SKM-1 treated with dmso at 0.1 percent for 144 hours (cell line): ENCODE data around the gene MEIS2.

Source experiments
- DNase-seq: peaks from one replicate; lab custom pipeline; 2025; ENCODE audit not compliant: unreplicated experiment; lab: John Stamatoyannopoulos, UW

The MEIS2 gene

GRCh38 chr15:37100109-37100965 lies at the start of gene MEIS2:
TSS of gene MEIS2 (minus strand) at chr15:37100549. CDS start at chr15:37099466, 1,083 bp downstream.
- peak; percentile 85 for DNase-seq

- DNase-seq: no peak
Measured at GRCh38 chr15:37149146-37149545, 48.8 kb upstream of the MEIS2 start.

- DNase-seq: no peak
Measured at GRCh38 chr15:37148714-37149113, 48.4 kb upstream of the MEIS2 start.

- DNase-seq: no peak
Measured at GRCh38 chr15:37143351-37143750, 43.0 kb upstream of the MEIS2 start.

GRCh38 chr15:37142371-37142770 lies 42.0 kb upstream of the MEIS2 start:
- no peak for DNase-seq

DNA sequence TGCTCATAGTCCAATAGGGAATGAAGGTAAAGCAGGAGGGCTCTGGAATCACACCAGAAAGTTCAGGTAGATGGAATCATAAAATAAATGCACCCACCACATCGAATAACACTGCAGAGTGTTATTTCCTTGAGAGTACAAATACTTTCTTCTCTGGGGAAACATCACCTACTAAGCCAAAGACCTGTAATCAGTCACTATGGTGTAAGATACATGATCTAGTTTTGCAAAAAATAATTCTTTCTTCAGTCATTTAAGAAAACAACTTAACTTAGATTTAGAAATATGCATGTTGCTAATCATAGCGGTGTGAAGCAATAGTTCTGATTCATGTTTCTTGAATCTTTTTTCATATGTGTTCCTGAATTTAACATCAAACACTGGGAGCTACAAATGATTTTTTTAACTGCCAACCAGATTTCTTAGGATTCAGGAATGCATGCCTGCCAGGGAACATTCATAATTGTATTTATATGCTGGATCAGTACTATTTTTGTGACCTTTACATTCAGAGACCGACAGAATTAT lies 40.2 kb upstream of the MEIS2 start:
- no peak for DNase-seq

DNA sequence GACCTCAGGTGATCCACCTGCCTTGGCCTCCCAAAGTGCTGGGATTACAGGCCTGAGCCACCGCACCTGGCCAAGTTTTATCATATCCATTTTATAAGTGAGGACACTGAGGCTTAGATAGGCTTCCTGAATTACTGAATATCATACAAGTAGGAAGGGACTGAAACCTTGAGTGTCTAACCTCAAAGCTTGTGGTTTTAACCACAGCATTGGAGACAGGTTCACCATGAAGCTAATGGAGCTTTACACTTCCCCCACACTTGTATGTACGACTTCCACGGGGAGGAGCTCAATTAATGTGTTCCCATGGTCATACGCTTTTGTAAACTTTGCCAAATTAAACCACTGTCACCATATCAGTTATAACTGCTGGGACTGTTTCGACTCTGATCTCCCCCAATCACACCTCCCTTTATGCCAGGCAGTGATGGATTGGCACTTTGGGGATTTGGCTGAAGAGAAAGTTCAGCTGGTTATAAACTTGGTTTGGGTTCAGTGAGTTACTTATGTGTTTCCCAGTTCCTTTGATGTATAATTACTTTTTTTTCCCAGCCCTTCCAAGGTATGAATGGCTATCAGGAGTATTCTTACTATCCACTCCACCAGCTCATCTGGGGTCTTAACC lies 38.4 kb upstream of the MEIS2 start:
- DNase-seq: no peak

GRCh38 chr15:37137221-37137620 lies 36.9 kb upstream of the MEIS2 start:
- DNase-seq: no peak

DNA sequence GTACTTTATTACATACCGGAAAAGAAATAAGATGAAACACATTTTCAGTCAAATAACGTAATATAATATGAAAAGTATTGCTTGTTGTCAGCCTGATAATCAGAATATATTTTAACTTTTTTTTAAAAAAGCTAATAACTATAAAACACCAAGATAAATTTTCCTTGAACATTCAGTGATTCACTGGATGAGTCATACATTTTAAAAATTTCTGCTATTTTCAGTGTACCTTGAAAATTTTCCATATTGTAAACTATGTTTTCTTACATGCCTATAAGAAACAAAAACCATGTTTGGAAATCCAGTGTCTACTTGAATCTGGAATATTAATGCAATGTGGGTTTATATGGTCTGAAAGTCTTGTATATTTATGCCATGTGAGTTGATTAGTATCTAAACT lies 36.3 kb upstream of the MEIS2 start:
- no peak for DNase-seq

GRCh38 chr15:37135225-37135624 lies 34.9 kb upstream of the MEIS2 start:
- peak; percentile 8 for DNase-seq

DNA sequence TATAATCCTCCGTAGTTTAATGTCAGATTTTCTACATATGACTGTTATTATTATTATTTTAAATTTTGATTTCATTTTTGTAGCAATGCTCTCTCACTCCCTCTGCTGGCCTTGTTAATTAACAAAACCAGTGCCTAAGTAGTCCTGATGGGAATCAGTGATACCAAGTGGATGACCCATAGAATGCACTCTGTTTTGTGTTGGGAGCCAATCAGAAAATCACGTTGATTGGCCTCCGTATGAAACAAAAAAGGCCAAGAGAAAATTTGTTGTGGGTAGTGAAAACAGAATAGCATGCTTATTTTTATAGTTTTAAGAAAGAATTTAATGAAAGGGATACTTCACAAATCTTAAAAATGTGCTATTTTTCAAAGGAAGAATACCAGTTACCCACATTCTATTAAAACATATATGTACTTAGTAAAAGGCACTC lies 34.4 kb upstream of the MEIS2 start:
- DNase-seq: peak; percentile 41

DNA sequence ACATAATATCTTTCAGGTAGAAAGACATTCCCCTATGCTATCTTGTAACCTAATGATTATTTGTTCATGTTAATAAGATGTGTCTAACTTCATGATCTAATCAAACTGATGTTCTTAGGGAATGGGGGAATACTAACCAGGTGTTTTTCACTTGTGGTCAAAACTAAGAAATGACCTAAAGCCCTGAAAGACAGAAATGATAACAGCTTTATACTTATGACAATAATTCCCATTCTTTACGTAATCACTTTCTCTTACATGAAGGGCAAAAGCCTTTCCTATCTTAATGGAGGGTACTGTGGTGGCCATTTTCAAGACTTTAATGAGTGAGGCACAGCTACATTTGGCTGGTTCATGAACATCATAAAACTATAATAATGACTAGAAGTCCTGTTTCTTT lies 33.9 kb upstream of the MEIS2 start:
- no peak for DNase-seq

DNA sequence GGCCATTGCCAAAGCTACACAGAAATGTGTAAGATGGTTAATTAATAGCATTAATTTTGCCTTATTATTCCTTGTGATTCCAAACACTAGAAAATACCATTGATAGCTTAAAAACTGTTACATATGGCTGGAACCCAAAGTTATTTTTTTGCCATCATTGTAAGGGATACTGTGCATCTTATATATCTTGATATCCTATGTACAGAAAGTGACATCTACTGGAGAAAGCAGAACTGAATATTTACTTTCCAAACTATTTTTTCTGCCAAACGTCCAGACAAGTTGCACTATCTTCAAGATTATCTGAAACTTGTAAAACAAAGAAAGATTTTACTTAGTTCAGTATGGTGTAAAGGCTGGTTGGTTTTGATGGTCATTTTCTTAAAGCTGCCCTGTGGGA lies 33.3 kb upstream of the MEIS2 start:
- DNase-seq: no peak

GRCh38 chr15:37132826-37133417 lies 32.6 kb upstream of the MEIS2 start:
- DNase-seq: no peak

GRCh38 chr15:37131621-37132020 lies 31.3 kb upstream of the MEIS2 start:
- DNase-seq: no peak

DNA sequence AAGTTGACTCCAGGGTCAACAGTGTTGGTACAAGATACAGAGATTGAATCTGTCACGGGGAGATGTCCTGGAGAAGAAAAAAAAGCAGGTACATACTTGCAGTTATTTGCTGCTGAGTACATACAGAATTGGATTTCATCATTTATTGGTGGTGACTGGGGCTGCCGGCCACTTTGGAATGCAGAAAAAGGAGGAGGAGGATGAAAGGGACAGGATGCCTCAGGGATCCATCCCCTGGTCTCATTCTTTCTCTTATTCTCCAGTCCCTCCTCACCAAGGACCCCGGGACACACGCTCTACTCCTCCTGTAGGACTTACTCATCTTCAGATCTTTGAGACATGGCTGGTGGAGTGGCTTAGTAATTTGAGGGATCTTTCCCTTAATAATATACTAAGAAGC lies 30.0 kb upstream of the MEIS2 start:
- DNase-seq: no peak

DNA sequence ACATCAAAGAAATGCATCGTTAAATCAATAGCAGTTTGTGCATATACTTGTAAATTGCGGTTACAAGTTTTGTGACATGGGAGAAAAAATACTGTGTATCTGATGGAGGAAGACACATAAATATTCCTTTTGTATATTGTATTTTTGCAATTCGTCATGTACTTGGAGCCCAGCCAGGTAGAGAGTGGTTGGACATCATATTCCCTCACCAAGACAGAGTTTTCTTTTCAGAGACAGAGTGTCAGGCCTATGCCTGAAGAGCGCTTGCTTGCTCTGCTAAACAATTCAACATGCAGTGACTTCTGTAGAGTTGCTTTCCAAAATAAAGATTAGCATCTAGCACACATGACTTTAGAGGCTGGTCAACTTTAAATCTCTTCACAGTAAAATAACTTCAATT lies 24.8 kb upstream of the MEIS2 start:
- DNase-seq: no peak

DNA sequence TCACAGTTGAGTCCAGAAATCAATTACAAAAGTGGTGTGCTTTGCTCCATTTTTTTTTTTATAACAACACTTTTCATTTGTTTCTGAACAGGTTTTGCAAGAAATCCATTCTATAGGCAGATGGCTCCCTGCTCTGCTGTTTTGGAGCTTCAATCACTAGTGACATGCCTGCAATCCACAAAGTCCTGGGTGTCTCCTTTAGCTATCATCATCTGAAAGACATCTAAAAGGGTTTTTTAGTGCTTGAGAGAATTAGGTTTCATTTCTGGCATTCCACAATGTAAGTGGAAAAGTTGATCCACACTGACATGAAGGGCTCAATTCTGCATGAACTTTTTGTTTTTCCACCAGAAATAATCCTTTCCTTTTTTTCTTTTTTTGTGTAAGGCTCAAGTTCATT lies 24.0 kb upstream of the MEIS2 start:
- no peak for DNase-seq

GRCh38 chr15:37122703-37123102 lies 22.4 kb upstream of the MEIS2 start:
- no peak for DNase-seq

DNA sequence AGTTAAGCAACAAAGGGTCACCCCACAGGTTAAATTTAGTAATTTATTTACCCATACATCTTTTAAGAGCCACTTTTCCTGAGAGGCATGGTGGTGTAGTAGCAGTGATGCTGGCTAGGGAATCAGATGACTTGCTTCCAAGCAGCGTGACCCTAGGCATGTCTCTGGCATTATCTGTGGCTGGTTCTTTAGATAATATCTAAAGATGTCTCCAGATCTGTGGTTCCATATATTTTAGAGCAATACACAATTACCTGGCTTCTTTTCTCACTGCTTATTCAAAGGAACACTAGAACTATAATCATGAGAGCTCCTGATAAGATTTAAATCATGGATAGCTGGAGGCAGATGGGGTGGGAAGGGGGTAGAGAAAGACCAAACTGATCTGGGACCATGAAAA lies 21.1 kb upstream of the MEIS2 start:
- no peak for DNase-seq

- no peak for DNase-seq
Measured at GRCh38 chr15:37117030-37117429, 16.7 kb upstream of the MEIS2 start.

DNA sequence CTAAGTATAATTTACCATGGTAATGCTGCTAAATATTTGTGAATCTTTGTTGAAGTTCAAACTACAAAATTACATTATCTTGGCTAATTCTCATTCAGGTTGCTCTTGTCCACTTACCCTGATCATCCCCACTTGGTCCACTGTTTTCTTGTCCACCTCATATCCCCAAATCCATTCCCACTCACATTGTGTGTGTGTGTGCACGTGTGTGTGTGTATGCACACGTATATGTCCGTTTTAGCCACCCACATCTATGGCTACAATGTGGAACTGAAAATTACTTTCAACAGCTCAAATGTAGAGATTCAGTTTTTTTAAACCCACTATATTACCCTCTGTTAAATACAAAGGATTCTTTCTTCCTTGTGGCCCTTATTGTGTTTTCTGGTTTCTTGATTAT lies 15.2 kb upstream of the MEIS2 start:
- DNase-seq: no peak
